Prostate gland (tissue), 2 donors: ENCODE data around the gene IL9R.

Experiments used
- POLR2A ChIP-seq: fragments of 450-650 bp; IDR thresholded peaks from one replicate; pipeline ENCODE4 v1.6.1; 2016; ENCODE audit warnings: antibody characterized with exemption, mild to moderate bottlenecking
- TF ChIP-seq, protein P1 (sequence below), 4 experiments: fragments of 200-600 bp in 2 of 4; fragments of 450-650 bp in 2 of 4; sonication (generic) in 2 of 4; IDR thresholded peaks; 1 replicate in 3 of 4; 2 replicates in 1 of 4; pipeline ENCODE4 v1.5.1; 2016 to 2019; ENCODE audit warnings: antibody characterized with exemption in 4 of 4, mild to moderate bottlenecking in 2 of 4, moderate library complexity in 2 of 4

DNA sequence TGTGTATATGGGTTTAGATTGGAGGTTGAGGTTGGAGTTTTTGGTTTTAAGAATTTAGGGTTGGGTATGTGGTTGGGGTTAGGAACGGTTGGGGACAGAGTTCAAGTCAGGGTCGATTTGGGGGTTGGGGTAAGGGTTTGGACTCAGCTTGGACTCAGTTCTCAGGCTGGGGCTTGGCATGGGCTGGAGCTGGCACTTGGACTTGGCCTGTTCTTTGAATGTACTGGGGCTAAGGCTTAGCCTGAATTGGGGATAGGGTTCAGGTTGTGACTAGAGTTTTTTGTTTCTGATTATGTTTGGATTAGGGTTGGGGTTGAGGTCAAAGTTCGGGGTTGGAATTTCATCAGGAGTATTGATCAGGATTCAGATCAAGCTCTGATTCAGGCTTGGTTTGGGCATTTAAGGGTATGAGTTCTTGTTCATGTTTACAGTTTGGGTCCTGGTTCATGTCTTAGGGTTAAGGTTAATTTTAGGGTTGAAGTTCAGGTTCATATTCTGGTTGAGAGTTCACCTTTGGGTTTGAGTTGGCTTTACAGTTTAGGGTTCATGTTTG, 46.2 kb upstream of the IL9R start:
- no peak for TF ChIP-seq POLR2A
- TF ChIP-seq, protein P1, sequence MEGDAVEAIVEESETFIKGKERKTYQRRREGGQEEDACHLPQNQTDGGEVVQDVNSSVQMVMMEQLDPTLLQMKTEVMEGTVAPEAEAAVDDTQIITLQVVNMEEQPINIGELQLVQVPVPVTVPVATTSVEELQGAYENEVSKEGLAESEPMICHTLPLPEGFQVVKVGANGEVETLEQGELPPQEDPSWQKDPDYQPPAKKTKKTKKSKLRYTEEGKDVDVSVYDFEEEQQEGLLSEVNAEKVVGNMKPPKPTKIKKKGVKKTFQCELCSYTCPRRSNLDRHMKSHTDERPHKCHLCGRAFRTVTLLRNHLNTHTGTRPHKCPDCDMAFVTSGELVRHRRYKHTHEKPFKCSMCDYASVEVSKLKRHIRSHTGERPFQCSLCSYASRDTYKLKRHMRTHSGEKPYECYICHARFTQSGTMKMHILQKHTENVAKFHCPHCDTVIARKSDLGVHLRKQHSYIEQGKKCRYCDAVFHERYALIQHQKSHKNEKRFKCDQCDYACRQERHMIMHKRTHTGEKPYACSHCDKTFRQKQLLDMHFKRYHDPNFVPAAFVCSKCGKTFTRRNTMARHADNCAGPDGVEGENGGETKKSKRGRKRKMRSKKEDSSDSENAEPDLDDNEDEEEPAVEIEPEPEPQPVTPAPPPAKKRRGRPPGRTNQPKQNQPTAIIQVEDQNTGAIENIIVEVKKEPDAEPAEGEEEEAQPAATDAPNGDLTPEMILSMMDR (IDR thresholded peaks at IDR 0.05), result no peak
